ENCODE results near the gene GLB1L3. TPM values are rescaled to one million over a fixed set of nuclear protein-coding genes. Genes with fewer than 3 reads are reported as not detected.
"Not testable (repeated sequence)": the region's sequence is repeated elsewhere in the genome, so short reads cannot be mapped to it uniquely, and the experiment has no call there.

Gene GLB1L3
- polyA plus RNA-seq, 1 donor (not counting 4 experiments of a cell fraction or from before 2014, with no cell fraction given) = 3.0 TPM

- dilution Hi-C loops (cut with MboI; ENCODE audit: extremely low pct_ligation_motif_present, low sequenced_read_pairs) = no loop called here
- no peaks in the 10 kb centered on the region for H3K36me3 ChIP-seq (ENCODE audit: control insufficient read depth in 2 of 2, extremely low read depth in 1 of 2, insufficient read depth in 2 of 2, low read length in 2 of 2)
- no peak overlapping the region for H2AFZ ChIP-seq (ENCODE audit: control insufficient read depth, low read length)
- peaks cover 8% of the 10 kb centered on the region for H3K4me1 ChIP-seq (ENCODE audit: control insufficient read depth, extremely low read depth, insufficient read depth, low read length)
- H3K27me3 ChIP-seq (ENCODE audit: control insufficient read depth, extremely low read depth, insufficient read depth, low read length) = no peaks in the 10 kb centered on the region
- FAIRE-seq (no peak), DNase-seq (ENCODE audit: low read depth, low spot score) (no peak)
- no peaks in the 10 kb centered on the region for H3K79me2 ChIP-seq (ENCODE audit: control insufficient read depth, insufficient read depth, low read length)
- H3K9ac ChIP-seq (ENCODE audit: control insufficient read depth, extremely low read depth, insufficient read depth, low read length) = no peak overlapping the region
- no peak overlapping the region for H3K4me2 ChIP-seq (ENCODE audit: control insufficient read depth, extremely low read depth, insufficient read depth, low read depth, low read length)
- no peaks in the 10 kb centered on the region for H3K9me3 ChIP-seq (ENCODE audit: control insufficient read depth, low read depth, low read length)
- H4K20me1 ChIP-seq (ENCODE audit: control insufficient read depth, extremely low read depth, insufficient read depth, low read length) = no peaks in the 10 kb centered on the region
- no peaks in the 10 kb centered on the region for H3K9me1 ChIP-seq (ENCODE audit: control insufficient read depth, extremely low read depth, insufficient read depth, low read length)
- no peak for TF ChIP-seq EZH2 (IDR thresholded peaks at IDR 0.05; ENCODE audit: low read length)
- no peak for TF ChIP-seq CTCF (optimal IDR thresholded peaks at IDR 0.05 in 1 of 3, IDR thresholded peaks at IDR 0.05 in 1 of 3, conservative IDR thresholded peaks at IDR 0.05 in 1 of 3; ENCODE audit: extremely low read depth in 1 of 3, insufficient read depth in 2 of 3, low read length in 3 of 3)
- H3K4me3 ChIP-seq (ENCODE audit: control insufficient read depth in 2 of 3, extremely low read depth in 1 of 3, insufficient read depth in 2 of 3, low read depth in 1 of 3, low read length in 3 of 3) = no peak overlapping the region
- no peak overlapping the region for H3K27ac ChIP-seq (ENCODE audit: control insufficient read depth, insufficient read depth, low read length)
These were observed 67.5 kb downstream of the GLB1L3 start for GRCh38 chr11:134343646-134344045.

GRCh38 chr11:134344497-134345236, 68.5 kb downstream of the GLB1L3 start:
- H2AFZ ChIP-seq (ENCODE audit: control insufficient read depth, low read length); H3K9me1 ChIP-seq (ENCODE audit: control insufficient read depth, extremely low read depth, insufficient read depth, low read length); H4K20me1 ChIP-seq (ENCODE audit: control insufficient read depth, extremely low read depth, insufficient read depth, low read length); dilution Hi-C loops (cut with MboI; ENCODE audit: extremely low pct_ligation_motif_present, low sequenced_read_pairs); H3K36me3 ChIP-seq (ENCODE audit: control insufficient read depth in 2 of 2, extremely low read depth in 1 of 2, insufficient read depth in 2 of 2, low read length in 2 of 2); H3K79me2 ChIP-seq (ENCODE audit: control insufficient read depth, insufficient read depth, low read length); H3K9me3 ChIP-seq (ENCODE audit: control insufficient read depth, low read depth, low read length); H3K4me2 ChIP-seq (ENCODE audit: control insufficient read depth, extremely low read depth, insufficient read depth, low read depth, low read length); H3K27me3 ChIP-seq (ENCODE audit: control insufficient read depth, extremely low read depth, insufficient read depth, low read length); DNase-seq (ENCODE audit: low read depth, low spot score); H3K9ac ChIP-seq (ENCODE audit: control insufficient read depth, extremely low read depth, insufficient read depth, low read length); H3K4me1 ChIP-seq (ENCODE audit: control insufficient read depth, extremely low read depth, insufficient read depth, low read length); FAIRE-seq; H3K4me3 ChIP-seq (ENCODE audit: control insufficient read depth in 2 of 3, extremely low read depth in 1 of 3, insufficient read depth in 2 of 3, low read depth in 1 of 3, low read length in 3 of 3); H3K27ac ChIP-seq (ENCODE audit: control insufficient read depth, insufficient read depth, low read length): not testable (repeated sequence)

- H3K4me3 ChIP-seq (ENCODE audit: control insufficient read depth in 2 of 3, extremely low read depth in 1 of 3, insufficient read depth in 2 of 3, low read depth in 1 of 3, low read length in 3 of 3) = no peak overlapping the region
- H3K9ac ChIP-seq (ENCODE audit: control insufficient read depth, extremely low read depth, insufficient read depth, low read length) = no peak overlapping the region
- H2AFZ ChIP-seq (ENCODE audit: control insufficient read depth, low read length) = no peak overlapping the region
- no peaks in the 10 kb centered on the region for H3K9me1 ChIP-seq (ENCODE audit: control insufficient read depth, extremely low read depth, insufficient read depth, low read length)
- no peaks in the 10 kb centered on the region for H3K36me3 ChIP-seq (ENCODE audit: control insufficient read depth in 2 of 2, extremely low read depth in 1 of 2, insufficient read depth in 2 of 2, low read length in 2 of 2)
- no peaks in the 10 kb centered on the region for H3K79me2 ChIP-seq (ENCODE audit: control insufficient read depth, insufficient read depth, low read length)
- TF ChIP-seq EZH2 (IDR thresholded peaks at IDR 0.05; ENCODE audit: low read length) = no peak
- TF ChIP-seq CTCF (optimal IDR thresholded peaks at IDR 0.05 in 1 of 3, IDR thresholded peaks at IDR 0.05 in 1 of 3, conservative IDR thresholded peaks at IDR 0.05 in 1 of 3; ENCODE audit: extremely low read depth in 1 of 3, insufficient read depth in 2 of 3, low read length in 3 of 3) = no peak
- H4K20me1 ChIP-seq (ENCODE audit: control insufficient read depth, extremely low read depth, insufficient read depth, low read length) = no peaks in the 10 kb centered on the region
- dilution Hi-C loops (cut with MboI; ENCODE audit: extremely low pct_ligation_motif_present, low sequenced_read_pairs) = no loop called here
- H3K4me2 ChIP-seq (ENCODE audit: control insufficient read depth, extremely low read depth, insufficient read depth, low read depth, low read length) = no peak overlapping the region
- H3K9me3 ChIP-seq (ENCODE audit: control insufficient read depth, low read depth, low read length) = no peaks in the 10 kb centered on the region
- peaks cover 2% of the 10 kb centered on the region for H3K4me1 ChIP-seq (ENCODE audit: control insufficient read depth, extremely low read depth, insufficient read depth, low read length)
- DNase-seq (ENCODE audit: low read depth, low spot score) = no peak
- no peak overlapping the region for H3K27ac ChIP-seq (ENCODE audit: control insufficient read depth, insufficient read depth, low read length)
- FAIRE-seq = no peak
- no peaks in the 10 kb centered on the region for H3K27me3 ChIP-seq (ENCODE audit: control insufficient read depth, extremely low read depth, insufficient read depth, low read length)
These were observed 69.0 kb downstream of the GLB1L3 start for GRCh38 chr11:134345237-134345550.

Data from keratinocyte (primary cell).